HL-60 (cell line): ENCODE measurements around the gene VSX2.

ENCODE experiments used
- POLR2AphosphoS5 ChIP-seq: IDR thresholded peaks from 2 replicates; pipeline ENCODE4 v1.6.1; 2012; ENCODE audit warnings: low read depth
- TF ChIP-seq, protein P1 (sequence below): IDR thresholded peaks from one replicate; pipeline ENCODE4 v1.5.1; 2011; ENCODE audit warnings: low read length, control low read depth, inconsistent platforms; ENCODE audit not compliant: insufficient read depth
- TF ChIP-seq, protein P2 (sequence below): IDR thresholded peaks from 2 replicates; pipeline ENCODE4 v1.6.1; 2012; ENCODE audit warnings: low read depth; ENCODE audit not compliant: insufficient replicate concordance

DNA sequence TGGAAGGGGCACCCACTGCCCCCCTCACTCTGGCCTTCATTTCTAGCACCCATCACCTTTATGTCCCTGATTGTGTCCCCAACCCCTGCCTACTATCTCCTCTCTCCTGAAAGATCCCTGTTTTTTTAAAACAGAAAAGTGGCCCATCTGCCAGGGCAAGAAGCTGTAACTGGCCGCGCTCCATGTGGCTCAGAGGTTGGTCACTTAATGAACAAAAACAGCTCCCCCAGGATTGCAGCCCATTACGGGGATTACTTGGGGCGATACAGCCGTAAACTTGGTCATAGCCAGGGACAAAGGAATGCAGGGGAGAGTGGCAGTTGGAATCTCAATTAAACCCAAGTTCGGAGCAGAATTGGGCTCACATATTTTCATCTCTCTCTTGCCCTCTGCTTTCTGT is 34.8 kb upstream of the VSX2 start:
- TF ChIP-seq, protein P1, sequence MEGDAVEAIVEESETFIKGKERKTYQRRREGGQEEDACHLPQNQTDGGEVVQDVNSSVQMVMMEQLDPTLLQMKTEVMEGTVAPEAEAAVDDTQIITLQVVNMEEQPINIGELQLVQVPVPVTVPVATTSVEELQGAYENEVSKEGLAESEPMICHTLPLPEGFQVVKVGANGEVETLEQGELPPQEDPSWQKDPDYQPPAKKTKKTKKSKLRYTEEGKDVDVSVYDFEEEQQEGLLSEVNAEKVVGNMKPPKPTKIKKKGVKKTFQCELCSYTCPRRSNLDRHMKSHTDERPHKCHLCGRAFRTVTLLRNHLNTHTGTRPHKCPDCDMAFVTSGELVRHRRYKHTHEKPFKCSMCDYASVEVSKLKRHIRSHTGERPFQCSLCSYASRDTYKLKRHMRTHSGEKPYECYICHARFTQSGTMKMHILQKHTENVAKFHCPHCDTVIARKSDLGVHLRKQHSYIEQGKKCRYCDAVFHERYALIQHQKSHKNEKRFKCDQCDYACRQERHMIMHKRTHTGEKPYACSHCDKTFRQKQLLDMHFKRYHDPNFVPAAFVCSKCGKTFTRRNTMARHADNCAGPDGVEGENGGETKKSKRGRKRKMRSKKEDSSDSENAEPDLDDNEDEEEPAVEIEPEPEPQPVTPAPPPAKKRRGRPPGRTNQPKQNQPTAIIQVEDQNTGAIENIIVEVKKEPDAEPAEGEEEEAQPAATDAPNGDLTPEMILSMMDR = no peak
- TF ChIP-seq POLR2AphosphoS5 = no peak
- TF ChIP-seq, protein P2, sequence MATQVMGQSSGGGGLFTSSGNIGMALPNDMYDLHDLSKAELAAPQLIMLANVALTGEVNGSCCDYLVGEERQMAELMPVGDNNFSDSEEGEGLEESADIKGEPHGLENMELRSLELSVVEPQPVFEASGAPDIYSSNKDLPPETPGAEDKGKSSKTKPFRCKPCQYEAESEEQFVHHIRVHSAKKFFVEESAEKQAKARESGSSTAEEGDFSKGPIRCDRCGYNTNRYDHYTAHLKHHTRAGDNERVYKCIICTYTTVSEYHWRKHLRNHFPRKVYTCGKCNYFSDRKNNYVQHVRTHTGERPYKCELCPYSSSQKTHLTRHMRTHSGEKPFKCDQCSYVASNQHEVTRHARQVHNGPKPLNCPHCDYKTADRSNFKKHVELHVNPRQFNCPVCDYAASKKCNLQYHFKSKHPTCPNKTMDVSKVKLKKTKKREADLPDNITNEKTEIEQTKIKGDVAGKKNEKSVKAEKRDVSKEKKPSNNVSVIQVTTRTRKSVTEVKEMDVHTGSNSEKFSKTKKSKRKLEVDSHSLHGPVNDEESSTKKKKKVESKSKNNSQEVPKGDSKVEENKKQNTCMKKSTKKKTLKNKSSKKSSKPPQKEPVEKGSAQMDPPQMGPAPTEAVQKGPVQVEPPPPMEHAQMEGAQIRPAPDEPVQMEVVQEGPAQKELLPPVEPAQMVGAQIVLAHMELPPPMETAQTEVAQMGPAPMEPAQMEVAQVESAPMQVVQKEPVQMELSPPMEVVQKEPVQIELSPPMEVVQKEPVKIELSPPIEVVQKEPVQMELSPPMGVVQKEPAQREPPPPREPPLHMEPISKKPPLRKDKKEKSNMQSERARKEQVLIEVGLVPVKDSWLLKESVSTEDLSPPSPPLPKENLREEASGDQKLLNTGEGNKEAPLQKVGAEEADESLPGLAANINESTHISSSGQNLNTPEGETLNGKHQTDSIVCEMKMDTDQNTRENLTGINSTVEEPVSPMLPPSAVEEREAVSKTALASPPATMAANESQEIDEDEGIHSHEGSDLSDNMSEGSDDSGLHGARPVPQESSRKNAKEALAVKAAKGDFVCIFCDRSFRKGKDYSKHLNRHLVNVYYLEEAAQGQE = no peak
